Measurements from ENCODE around the gene XPA. TPM values are rescaled to one million over a fixed set of nuclear protein-coding genes. Genes with fewer than 3 reads are reported as not detected.

The XPA gene
- total and polyA plus RNA-seq, 2 of the 8 experiments (the other 6 are each of a cell fraction or from before 2014, with no cell fraction given) = 0.24 to 2.6 TPM

- no peak for TF ChIP-seq ATF2 (IDR thresholded peaks at IDR 0.05; ENCODE audit: low read length)
Measured at GRCh38 chr9:97658707-97659106, 38.4 kb downstream of the XPA start (continued).
